Osteoblast (primary cell): Measurements from ENCODE around the gene KPNA1. TPM values are rescaled to one million over a fixed set of nuclear protein-coding genes. Genes with fewer than 3 reads are reported as not detected.

ENCODE experiments used
- DNase-seq: peaks from one replicate; pipeline ENCODE4 v3.0.0; 2011; ENCODE audit warnings: low spot score, mixed read lengths; ENCODE audit not compliant: insufficient read length; ENCODE audit errors: missing footprints
- H2AFZ ChIP-seq: 2 replicates; pipeline ENCODE4 v1.6.0; 2011; ENCODE audit warnings: mild to moderate bottlenecking, low read length
- H3K27ac ChIP-seq: 2 replicates; pipeline ENCODE4 v1.5.1; 2011; ENCODE audit warnings: mild to moderate bottlenecking, low read depth, low read length, moderate library complexity
- H3K27me3 ChIP-seq: 2 replicates; pipeline ENCODE4 v1.6.0; 2012; ENCODE audit warnings: mild to moderate bottlenecking, control low read depth, inconsistent platforms, low read length, moderate library complexity; ENCODE audit not compliant: insufficient read depth
- H3K36me3 ChIP-seq: 2 replicates; pipeline ENCODE4 v1.5.1; 2011; ENCODE audit warnings: mild to moderate bottlenecking, low read length, control low read depth, moderate library complexity; ENCODE audit not compliant: insufficient read depth
- H3K4me1 ChIP-seq: 2 replicates; pipeline ENCODE4 v1.5.1; 2011; ENCODE audit warnings: mild to moderate bottlenecking, low read length, control low read depth, moderate library complexity; ENCODE audit not compliant: insufficient read depth
- H3K4me2 ChIP-seq: 2 replicates; pipeline ENCODE4 v1.6.0; 2011; ENCODE audit warnings: mild to moderate bottlenecking, low read length; ENCODE audit not compliant: insufficient read depth
- H3K4me3 ChIP-seq: fragments of 200-600 bp; sonication (generic); 3 replicates; pipeline ENCODE4 v1.5.1; 2012; ENCODE audit warnings: mild to moderate bottlenecking, low read length, inconsistent platforms; ENCODE audit not compliant: insufficient read depth
- H3K79me2 ChIP-seq: 2 replicates; pipeline ENCODE4 v1.6.0; 2012; ENCODE audit warnings: mild to moderate bottlenecking, low read length, control low read depth, inconsistent platforms; ENCODE audit not compliant: insufficient read depth
- H3K9me3 ChIP-seq: 2 replicates; pipeline ENCODE4 v1.5.1; 2011; ENCODE audit warnings: low read depth, low read length, control low read depth
- H4K20me1 ChIP-seq: 2 replicates; pipeline ENCODE4 v1.6.0; 2012; ENCODE audit warnings: mild to moderate bottlenecking, low read length, control low read depth; ENCODE audit not compliant: insufficient read depth
- total RNA-seq: library from RNA; depleted of rRNA; stranded (reverse); fragments of >200 nt; gene quantifications from 2 replicates; pipeline ENCODE4 v1.2.3, GENCODE V29; 2012
- TF ChIP-seq, protein P1 (sequence below): IDR thresholded peaks from 2 replicates; pipeline ENCODE4 v1.5.1; 2011; ENCODE audit warnings: mild to moderate bottlenecking, low read depth, low read length, moderate library complexity; ENCODE audit errors: extremely low read depth

Gene KPNA1
- 44.5 and 48.1 TPM in 2 replicates for total RNA-seq

DNA sequence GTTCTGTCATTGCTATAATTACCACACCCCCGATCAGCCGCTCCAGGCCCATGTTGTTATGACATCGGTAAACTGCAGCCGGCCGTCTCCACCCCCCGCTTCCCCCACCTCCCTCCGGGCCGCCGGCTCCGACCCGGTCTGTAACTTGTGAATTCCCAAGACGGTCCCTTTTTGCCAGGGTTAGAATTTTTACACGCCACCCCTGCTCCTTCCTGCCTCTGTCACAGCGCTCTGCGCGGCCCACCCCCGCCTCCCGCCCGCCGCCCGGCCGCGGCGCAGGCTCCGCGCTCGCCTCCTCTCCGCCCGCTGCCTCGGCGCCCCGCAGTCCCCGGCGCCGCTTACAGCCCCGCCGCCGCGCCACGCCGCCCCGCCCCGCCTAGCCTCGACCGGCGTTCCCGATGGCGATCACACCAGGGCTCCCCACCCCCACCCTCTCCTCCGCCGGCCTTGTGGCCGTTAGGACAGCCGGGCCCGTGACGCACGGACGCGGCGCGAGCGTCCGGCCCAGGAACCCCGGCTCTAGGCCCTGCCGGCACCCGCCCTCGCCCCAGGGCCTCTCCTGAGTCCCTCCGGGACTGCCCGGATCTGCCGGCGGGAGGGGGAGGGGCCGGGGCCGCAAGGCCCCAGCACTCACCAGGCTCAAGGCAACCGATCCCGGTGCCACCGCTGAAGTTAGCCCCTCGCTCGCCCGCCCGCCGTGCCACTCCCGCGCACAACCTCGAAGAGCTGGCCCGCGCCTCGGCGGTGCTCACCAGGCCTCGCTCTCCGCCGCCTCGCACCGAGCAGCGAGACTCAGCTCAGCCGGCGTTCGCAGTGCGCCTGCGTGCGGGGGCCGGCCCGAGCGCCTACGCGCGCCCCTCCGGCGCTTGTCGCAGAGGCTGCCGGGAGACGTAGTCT lies at the start of gene KPNA1:
Gene KPNA1, minus strand, starts transcription at position 817 of the 897 bp plus-strand sequence. CDS start 18,374 bp downstream, outside the sequence.
- Histone ChIP-seq H4K20me1 (peaks cover 45% of the 10 kb centered on the region), H3K27ac (peak within 1 kb of the TSS; percentile 86), H3K27me3 (no peaks in the 10 kb centered on the region), H3K4me2 (peak within 1 kb of the TSS; percentile 99), H3K4me3 (peak within 1 kb of the TSS; percentile 87), H3K4me1 (peaks cover 19% of the 10 kb centered on the region), H2AFZ (peak within 1 kb of the TSS; percentile 98), H3K79me2 (peaks cover 46% of the 10 kb centered on the region), H3K36me3 (no peaks in the 10 kb centered on the region), H3K9me3 (no peaks in the 10 kb centered on the region)
- TF ChIP-seq, protein P1, sequence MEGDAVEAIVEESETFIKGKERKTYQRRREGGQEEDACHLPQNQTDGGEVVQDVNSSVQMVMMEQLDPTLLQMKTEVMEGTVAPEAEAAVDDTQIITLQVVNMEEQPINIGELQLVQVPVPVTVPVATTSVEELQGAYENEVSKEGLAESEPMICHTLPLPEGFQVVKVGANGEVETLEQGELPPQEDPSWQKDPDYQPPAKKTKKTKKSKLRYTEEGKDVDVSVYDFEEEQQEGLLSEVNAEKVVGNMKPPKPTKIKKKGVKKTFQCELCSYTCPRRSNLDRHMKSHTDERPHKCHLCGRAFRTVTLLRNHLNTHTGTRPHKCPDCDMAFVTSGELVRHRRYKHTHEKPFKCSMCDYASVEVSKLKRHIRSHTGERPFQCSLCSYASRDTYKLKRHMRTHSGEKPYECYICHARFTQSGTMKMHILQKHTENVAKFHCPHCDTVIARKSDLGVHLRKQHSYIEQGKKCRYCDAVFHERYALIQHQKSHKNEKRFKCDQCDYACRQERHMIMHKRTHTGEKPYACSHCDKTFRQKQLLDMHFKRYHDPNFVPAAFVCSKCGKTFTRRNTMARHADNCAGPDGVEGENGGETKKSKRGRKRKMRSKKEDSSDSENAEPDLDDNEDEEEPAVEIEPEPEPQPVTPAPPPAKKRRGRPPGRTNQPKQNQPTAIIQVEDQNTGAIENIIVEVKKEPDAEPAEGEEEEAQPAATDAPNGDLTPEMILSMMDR, result no peak
- peak; percentile 99 for DNase-seq

DNA sequence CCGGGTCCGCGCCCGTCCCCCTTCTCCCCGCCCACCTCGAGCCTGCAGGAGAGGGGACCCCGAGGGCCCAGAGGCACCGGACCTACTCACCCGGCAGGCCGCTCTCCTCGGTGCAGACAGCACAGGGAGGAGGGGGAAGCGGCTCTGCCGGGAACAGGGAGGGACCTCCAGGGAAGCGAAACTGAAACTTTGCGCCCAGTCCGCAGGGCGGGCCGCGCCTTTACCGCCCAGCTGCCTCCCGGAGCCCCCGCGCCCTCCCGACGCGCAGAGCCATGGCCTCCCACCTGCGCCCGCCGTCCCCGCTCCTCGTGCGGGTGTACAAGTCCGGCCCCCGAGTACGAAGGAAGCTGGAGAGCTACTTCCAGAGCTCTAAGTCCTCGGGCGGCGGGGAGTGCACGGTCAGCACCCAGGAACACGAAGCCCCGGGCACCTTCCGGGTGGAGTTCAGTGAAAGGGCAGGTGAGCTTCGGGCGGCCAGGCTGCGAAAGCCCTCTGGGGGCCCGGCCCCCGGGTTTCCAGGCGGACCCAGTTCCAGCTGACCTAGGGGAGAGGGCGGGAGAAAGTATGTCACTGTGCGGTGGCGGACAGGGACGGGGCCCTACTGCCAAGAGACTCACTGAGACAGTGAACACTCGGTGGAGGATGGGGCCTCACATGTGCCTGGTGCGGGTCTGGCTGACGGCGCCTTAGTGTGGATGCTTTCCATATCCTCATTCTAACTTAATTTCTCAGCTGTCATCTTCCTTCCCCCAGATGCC lies 49.6 kb upstream of the KPNA1 start, which contains the start of the genes DTX3L and PARP9:
Gene DTX3L, plus strand, starts transcription at position 184 of the 758 bp plus-strand sequence. Its CDS starts 89 bp downstream, at position 273.
Gene PARP9, minus strand, starts transcription at position 146 of the 758 bp plus-strand sequence. CDS start 4,680 bp downstream, outside the sequence.
- TF ChIP-seq, protein P1, result no peak
- peak within 1 kb of the TSS; percentile 77 for H3K27ac ChIP-seq
- H3K79me2 ChIP-seq, result peaks cover 21% of the 10 kb centered on the region
- H4K20me1 ChIP-seq, result no peaks in the 10 kb centered on the region
- peak; percentile 97 for DNase-seq
- H3K36me3 ChIP-seq, result peaks cover 28% of the 10 kb centered on the region
- H2AFZ ChIP-seq, result peak within 1 kb of the TSS; percentile 93
- H3K27me3 ChIP-seq, result no peaks in the 10 kb centered on the region
- peak within 1 kb of the TSS; percentile 94 for H3K4me3 ChIP-seq
- no peaks in the 10 kb centered on the region for H3K9me3 ChIP-seq
- H3K4me2 ChIP-seq, result peak within 1 kb of the TSS; percentile 82
- peaks cover 15% of the 10 kb centered on the region for H3K4me1 ChIP-seq

DNA sequence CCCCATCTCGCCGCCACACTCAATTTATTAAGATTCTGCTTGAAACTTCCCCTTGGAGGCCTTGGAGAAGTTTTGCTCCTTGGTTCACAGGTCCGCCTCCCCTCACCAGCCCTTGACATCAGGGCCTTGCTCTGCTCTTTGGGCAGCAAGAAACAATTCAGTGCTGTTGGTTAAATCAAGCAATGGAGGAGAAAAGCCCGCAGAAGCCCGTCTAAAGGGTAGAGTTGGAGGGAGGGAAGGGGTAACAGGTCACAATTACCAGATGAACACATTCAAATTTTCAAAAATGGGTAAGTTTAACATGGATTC lies 48.9 kb upstream of the KPNA1 start:
- Histone ChIP-seq H3K27me3 (no peaks in the 10 kb centered on the region), H3K36me3 (peaks cover 22% of the 10 kb centered on the region), H4K20me1 (no peaks in the 10 kb centered on the region), H3K4me3 (peak overlapping the region; percentile 94), H3K79me2 (peaks cover 21% of the 10 kb centered on the region), H2AFZ (peak overlapping the region; percentile 93), H3K4me2 (peak overlapping the region; percentile 82), H3K27ac (peak overlapping the region; percentile 77), H3K9me3 (no peaks in the 10 kb centered on the region), H3K4me1 (peaks cover 15% of the 10 kb centered on the region)
- TF ChIP-seq, protein P1, result no peak
- no peak for DNase-seq
